ENCODE data around the gene DCAF11. TPM values are rescaled to one million over a fixed set of nuclear protein-coding genes. Genes with fewer than 3 reads are reported as not detected.

DCAF11 gene
- total and polyA plus RNA-seq, 2 of the 13 experiments (the other 11 are each of a cell fraction or from before 2014, with no cell fraction given) = 150 to 257 TPM

GRCh38 chr14:24138396-24139271 is 24.1 kb downstream of the DCAF11 start (continued):
- TF ChIP-seq, protein P1, sequence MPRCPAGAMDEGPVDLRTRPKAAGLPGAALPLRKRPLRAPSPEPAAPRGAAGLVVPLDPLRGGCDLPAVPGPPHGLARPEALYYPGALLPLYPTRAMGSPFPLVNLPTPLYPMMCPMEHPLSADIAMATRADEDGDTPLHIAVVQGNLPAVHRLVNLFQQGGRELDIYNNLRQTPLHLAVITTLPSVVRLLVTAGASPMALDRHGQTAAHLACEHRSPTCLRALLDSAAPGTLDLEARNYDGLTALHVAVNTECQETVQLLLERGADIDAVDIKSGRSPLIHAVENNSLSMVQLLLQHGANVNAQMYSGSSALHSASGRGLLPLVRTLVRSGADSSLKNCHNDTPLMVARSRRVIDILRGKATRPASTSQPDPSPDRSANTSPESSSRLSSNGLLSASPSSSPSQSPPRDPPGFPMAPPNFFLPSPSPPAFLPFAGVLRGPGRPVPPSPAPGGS (CRISPR knock-in tag; IDR thresholded peaks at IDR 0.05) = no peak
- 0 out of 2 replicates have a peak, but pooled peaks have one; percentile 9 for TF ChIP-seq SALL1 (CRISPR knock-in tag; IDR thresholded peaks at IDR 0.05)
- no peak for TF ChIP-seq ARID4A (CRISPR knock-in tag; IDR thresholded peaks at IDR 0.05; ENCODE audit: borderline replicate concordance)
- no peak for TF ChIP-seq ZNF670 (CRISPR knock-in tag; IDR thresholded peaks at IDR 0.05; ENCODE audit: borderline replicate concordance)
- TF ChIP-seq MEIS1 (CRISPR knock-in tag; IDR thresholded peaks at IDR 0.05; ENCODE audit: borderline replicate concordance) = no peak
- no peak for TF ChIP-seq TGIF2 (CRISPR knock-in tag; IDR thresholded peaks at IDR 0.05)
- TF ChIP-seq, protein P2, sequence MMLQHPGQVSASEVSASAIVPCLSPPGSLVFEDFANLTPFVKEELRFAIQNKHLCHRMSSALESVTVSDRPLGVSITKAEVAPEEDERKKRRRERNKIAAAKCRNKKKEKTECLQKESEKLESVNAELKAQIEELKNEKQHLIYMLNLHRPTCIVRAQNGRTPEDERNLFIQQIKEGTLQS (CRISPR knock-in tag; IDR thresholded peaks at IDR 0.05) = peak; percentile 45
- TF ChIP-seq ZNF460 (CRISPR knock-in tag; IDR thresholded peaks at IDR 0.05; ENCODE audit: borderline replicate concordance) = no peak
- no peak for TF ChIP-seq RFX5 (IDR thresholded peaks at IDR 0.05; ENCODE audit: low read depth, low read length)
- TF ChIP-seq TCF12 (IDR thresholded peaks at IDR 0.05) = no peak
- no peak for TF ChIP-seq TCF12 (CRISPR knock-in tag; IDR thresholded peaks at IDR 0.05)
- TF ChIP-seq GZF1 (CRISPR knock-in tag; IDR thresholded peaks at IDR 0.05) = no peak
- peak; percentile 19 for TF ChIP-seq POLR2AphosphoS5 (IDR thresholded peaks at IDR 0.05; ENCODE audit: low read depth, low read length)
- TF ChIP-seq KAT2B (IDR thresholded peaks at IDR 0.05; ENCODE audit: borderline replicate concordance, low read depth, low read length) = no peak
- TF ChIP-seq ATRX (CRISPR knock-in tag; IDR thresholded peaks at IDR 0.05; ENCODE audit: borderline replicate concordance) = no peak
- peak; percentile 58; the same call in 1 of the 2 replicates for TF ChIP-seq ZNF772 (CRISPR knock-in tag; IDR thresholded peaks at IDR 0.05)
- 0 out of 2 replicates have a peak, but pooled peaks have one; percentile 1 for TF ChIP-seq IKZF5 (CRISPR knock-in tag; IDR thresholded peaks at IDR 0.05)
- no peak for TF ChIP-seq PBX3 (CRISPR knock-in tag; IDR thresholded peaks at IDR 0.05; ENCODE audit: borderline replicate concordance)
- TF ChIP-seq KLF11 (CRISPR knock-in tag; IDR thresholded peaks at IDR 0.05) = no peak
- TF ChIP-seq JUN (CRISPR knock-in tag; IDR thresholded peaks at IDR 0.05) = no peak
- no peak; the same call in 1 of the 2 replicates for TF ChIP-seq ZNF160 (CRISPR knock-in tag; IDR thresholded peaks at IDR 0.05)
- 0 out of 2 replicates have a peak, but pooled peaks have one; percentile 17 for TF ChIP-seq TBX2 (CRISPR knock-in tag; IDR thresholded peaks at IDR 0.05; ENCODE audit: borderline replicate concordance)
